Activated T-helper 2 cell treated with anti-CD3 and anti-CD28 coated beads, Interferon-gamma antibody, Interleukin-2, Interleukin-4, amounts not matched to agents 10 μg/mL and 5 μg/mL and 100 μg/mL, durations not matched to agents 14 hours and 24 hours and 36 hours (primary cell): ENCODE results near the gene CDH6. TPM values are rescaled to one million over a fixed set of nuclear protein-coding genes. Genes with fewer than 3 reads are reported as not detected.
"Not testable (repeated sequence)": the region's sequence is repeated elsewhere in the genome, so short reads cannot be mapped to it uniquely, and the experiment has no call there.

Experiments used
- DNase-seq: peaks from one replicate; pipeline ENCODE4 v3.0.0; 2021; ENCODE audit warnings: low spot score
- H3K27ac Mint-ChIP-seq: one replicate; pipeline ENCODE4 v1.8.0; 2021; ENCODE audit warnings: mixed read lengths
- H3K27me3 Mint-ChIP-seq: one replicate; pipeline ENCODE4 v1.8.0; 2021; ENCODE audit warnings: low read depth, mixed read lengths
- H3K36me3 Mint-ChIP-seq: one replicate; pipeline ENCODE4 v1.8.0; 2021; ENCODE audit warnings: low read depth, mixed read lengths
- H3K4me1 Mint-ChIP-seq: one replicate; pipeline ENCODE4 v1.8.0; 2021; ENCODE audit warnings: low read depth, mixed read lengths
- H3K4me3 Mint-ChIP-seq: one replicate; pipeline ENCODE4 v1.8.0; 2021; ENCODE audit warnings: low read depth, mild to moderate bottlenecking, moderate library complexity, mixed read lengths
- H3K9me3 Mint-ChIP-seq: one replicate; pipeline ENCODE4 v1.8.0; 2021; ENCODE audit warnings: mixed read lengths
- intact Hi-C: fragments of 100-400 bp; cut with micrococcal nuclease; formaldehyde crosslinking; loops from one replicate; pipeline ENCODE4 v1.15.1; 2023
- total RNA-seq: library from RNA; stranded (reverse); gene quantifications from 2 replicates; pipeline ENCODE4 v1.2.3, GENCODE V29; 2022

Gene CDH6
- total RNA-seq, 1 donor from 2014 or later = not detected

DNA sequence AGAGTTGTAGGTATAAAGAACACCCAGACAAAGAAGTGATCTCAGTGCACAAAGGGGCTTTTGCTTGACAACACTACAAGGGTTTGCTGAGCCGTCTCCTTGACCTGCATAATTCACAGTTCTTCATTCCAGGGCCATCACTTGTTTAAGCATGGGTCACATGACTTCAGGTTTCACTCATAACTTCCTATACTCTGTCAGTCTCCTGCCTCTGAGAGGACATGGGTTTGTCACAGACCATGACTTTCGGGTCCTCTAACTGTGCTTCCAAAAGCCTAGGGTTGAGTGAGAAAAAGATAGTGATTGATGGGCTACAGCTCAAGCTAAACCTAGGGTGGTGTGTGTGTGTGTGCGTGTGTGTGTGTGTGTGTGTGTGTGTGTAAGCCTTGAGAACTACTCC is 166.4 kb downstream of the CDH6 start:
- Mint-ChIP-seq H3K4me1 (no peaks in the 10 kb centered on the region), H3K36me3 (no peaks in the 10 kb centered on the region), H3K4me3 (no peak overlapping the region), H3K9me3 (peaks cover 3% of the 10 kb centered on the region), H3K27ac (no peak overlapping the region), H3K27me3 (no peaks in the 10 kb centered on the region)
- no peak for DNase-seq
- intact Hi-C loops = no loop called here

DNA sequence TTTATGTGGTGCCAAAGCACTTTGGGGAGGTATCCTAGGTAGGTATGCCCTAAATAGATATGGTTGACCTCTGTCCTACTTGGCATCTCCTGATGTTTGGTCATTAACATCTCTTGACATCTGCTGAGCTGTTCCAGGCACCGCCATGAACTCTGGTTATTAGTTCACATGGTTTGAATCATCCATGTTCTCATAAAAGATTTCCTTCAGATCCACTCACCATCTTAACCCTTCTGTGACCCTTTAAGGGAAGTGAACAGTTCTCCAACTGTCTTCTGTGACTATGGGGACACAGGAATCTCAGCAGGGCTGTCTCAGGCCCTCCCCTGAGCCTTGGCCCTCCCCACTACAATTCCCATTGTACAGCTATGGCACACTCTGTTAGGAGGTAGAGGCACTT is 167.7 kb downstream of the CDH6 start:
- H3K36me3 Mint-ChIP-seq = no peaks in the 10 kb centered on the region
- no peak overlapping the region for H3K4me3 Mint-ChIP-seq
- H3K9me3 Mint-ChIP-seq = peaks cover 4% of the 10 kb centered on the region
- intact Hi-C loops = no loop called here
- DNase-seq = no peak
- H3K27ac Mint-ChIP-seq = no peak overlapping the region
- H3K27me3 Mint-ChIP-seq = no peaks in the 10 kb centered on the region
- H3K4me1 Mint-ChIP-seq = no peaks in the 10 kb centered on the region

DNA sequence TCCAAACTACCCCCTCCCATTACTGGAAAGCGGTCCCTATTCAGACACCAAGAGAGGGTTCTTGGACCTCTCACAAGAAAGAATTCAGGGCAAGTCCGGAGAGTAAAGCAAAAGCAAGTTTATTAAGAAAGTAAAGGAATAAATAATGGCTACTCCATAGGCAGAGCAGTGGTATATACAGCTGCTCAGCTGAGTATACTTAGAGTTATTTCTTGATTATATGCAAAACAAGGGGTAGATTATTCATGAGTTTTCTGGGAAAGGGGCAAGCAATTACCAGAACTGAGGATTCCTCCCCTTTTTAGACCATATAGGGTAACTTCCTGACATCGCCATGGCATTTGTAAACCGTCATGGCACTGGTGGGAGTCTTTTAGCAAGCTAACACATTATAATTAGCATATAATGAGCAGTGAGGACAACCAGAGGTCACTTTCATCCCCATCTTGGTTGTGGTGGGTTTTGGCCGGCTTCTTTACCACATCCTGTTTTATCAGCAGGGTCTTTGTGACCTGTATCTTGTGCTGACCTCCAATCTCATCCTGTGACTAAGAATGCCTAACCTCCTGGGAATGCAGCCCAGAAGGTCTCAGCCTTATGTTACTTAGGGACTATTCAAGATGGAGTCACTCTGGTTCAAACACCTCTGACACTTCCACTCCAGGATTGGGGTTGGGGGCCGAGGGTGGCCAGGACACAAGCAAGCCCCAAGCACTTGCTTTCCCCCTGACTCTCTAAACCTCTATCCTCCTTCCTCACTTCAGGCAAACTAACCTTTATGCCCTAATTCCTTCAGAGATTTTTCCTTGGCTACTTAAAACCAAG is 168.4 kb downstream of the CDH6 start:
- H3K4me3 Mint-ChIP-seq, DNase-seq, H3K27ac Mint-ChIP-seq, H3K27me3 Mint-ChIP-seq, H3K36me3 Mint-ChIP-seq, intact Hi-C loops, H3K9me3 Mint-ChIP-seq, H3K4me1 Mint-ChIP-seq: not testable (repeated sequence)

DNA sequence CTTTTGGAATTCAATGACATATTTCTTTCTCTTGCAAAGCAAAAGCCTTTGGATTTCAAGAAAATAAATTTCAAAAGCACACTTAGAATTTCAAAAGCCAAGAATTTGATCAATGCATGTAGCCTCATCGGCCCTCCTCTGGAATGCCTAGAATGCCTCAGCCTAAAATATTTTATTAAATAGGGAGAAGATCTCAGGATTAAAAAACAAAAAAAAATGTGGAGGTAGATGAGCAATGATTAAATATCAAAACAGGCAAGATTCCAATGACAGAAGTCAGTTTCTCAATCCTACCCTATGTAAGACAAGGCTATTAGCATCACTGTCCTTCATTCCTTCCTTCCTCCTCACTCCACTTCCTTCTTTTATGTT is 169.0 kb downstream of the CDH6 start:
- intact Hi-C loops = no loop called here
- Mint-ChIP-seq H3K36me3 (no peaks in the 10 kb centered on the region), H3K27me3 (no peaks in the 10 kb centered on the region), H3K4me3 (no peak overlapping the region), H3K9me3 (peaks cover 4% of the 10 kb centered on the region), H3K4me1 (no peaks in the 10 kb centered on the region), H3K27ac (no peak overlapping the region)
- DNase-seq = no peak

DNA sequence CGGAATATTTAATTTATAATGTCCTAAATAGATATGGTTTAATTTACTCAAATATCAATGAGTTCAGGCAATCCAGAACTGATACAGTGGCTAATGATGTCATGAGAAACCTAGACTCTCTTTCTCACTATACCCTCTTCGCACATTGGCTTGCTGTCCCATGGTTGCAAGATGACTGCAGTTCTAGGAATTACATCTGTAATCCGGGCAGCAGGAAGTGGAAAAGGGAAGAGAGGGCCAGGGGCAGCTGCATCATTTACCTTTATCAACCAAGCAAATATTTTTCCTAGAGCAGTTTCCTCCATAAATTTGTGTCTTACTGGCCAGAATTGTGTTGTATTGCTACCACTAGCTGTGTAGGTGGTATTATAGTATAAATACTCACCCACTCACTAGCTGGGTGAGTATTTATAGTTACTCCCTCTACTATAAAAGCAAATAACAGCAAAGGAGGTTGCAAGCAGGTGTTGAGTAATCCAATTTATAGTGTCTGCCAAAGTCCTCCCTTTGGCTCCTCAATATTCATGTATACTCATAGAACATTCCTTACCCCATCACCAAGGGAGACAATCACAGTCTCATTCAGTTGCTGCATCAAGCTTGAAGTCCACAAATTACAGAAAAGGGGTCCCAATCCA is 169.6 kb downstream of the CDH6 start:
- no peak for DNase-seq
- Mint-ChIP-seq H3K27me3 (no peaks in the 10 kb centered on the region), H3K36me3 (no peaks in the 10 kb centered on the region), H3K9me3 (peaks cover 4% of the 10 kb centered on the region), H3K4me1 (no peaks in the 10 kb centered on the region), H3K4me3 (no peak overlapping the region), H3K27ac (no peak overlapping the region)
- intact Hi-C loops = no loop called here

DNA sequence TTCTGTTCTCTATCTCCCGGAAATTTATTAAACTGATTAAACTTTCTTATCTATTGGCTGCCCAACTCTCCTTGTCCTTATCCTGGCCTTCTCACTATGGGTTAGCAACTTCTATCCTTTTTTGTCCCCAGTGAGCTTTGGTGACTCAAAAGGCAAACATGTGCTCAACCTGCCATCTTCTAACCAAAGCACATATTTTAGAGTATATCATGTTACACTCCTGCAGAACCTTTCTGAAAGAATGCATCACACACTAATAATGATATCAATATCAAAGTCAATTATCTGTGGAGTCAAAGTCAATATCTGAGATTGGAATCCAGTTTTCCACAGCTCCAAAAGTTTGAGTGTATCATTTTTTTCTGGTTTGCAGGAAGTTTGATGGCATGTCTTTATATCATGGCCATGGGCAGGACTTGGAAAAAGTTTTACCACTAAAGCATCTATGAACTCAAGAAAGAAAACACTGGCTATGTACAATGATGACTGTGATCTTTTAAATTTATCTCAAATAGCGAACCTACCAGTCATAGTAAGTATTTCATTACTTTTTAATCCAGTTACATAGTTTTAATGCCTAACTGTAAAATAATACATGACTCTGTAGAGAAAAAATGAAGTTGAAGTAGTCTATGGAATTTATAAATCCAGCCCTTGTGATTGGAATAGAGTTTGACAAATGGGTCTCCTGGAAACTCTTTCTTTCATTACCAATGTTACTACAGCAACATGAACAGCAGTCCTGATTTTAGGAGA is 171.6 kb downstream of the CDH6 start:
- no peak overlapping the region for H3K27ac Mint-ChIP-seq
- intact Hi-C loops = no loop called here

DNA sequence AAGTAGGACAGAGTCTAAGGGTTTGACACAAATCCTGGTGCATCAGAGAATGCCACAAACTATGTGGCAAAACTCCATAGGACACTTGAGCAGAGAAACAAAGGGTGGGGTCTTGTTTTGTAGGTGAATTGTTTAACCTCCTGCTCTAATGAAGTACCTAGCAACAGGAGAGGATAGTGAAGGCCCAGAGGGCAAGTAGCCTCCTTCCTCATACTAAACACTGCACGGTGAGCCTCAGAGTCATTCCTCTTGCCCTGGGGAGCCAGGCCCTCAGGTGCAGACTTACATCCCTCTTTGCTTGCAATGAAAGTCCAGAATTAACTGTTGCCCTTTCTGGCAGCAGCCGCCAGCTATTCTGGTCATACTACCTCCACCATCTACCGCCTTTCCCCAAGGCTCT is 172.3 kb downstream of the CDH6 start:
- DNase-seq = no peak
- Mint-ChIP-seq H3K36me3 (no peaks in the 10 kb centered on the region), H3K4me3 (no peak overlapping the region), H3K27me3 (no peaks in the 10 kb centered on the region), H3K27ac (no peak overlapping the region), H3K9me3 (peaks cover 4% of the 10 kb centered on the region), H3K4me1 (no peaks in the 10 kb centered on the region)
- intact Hi-C loops = no loop called here

More for the DNA sequence above, 171.6 kb downstream of the CDH6 start:
- Mint-ChIP-seq H3K27me3 (no peaks in the 10 kb centered on the region), H3K4me3 (no peak overlapping the region), H3K9me3 (peaks cover 4% of the 10 kb centered on the region), H3K36me3 (no peaks in the 10 kb centered on the region), H3K4me1 (no peaks in the 10 kb centered on the region)
- no peak for DNase-seq

DNA sequence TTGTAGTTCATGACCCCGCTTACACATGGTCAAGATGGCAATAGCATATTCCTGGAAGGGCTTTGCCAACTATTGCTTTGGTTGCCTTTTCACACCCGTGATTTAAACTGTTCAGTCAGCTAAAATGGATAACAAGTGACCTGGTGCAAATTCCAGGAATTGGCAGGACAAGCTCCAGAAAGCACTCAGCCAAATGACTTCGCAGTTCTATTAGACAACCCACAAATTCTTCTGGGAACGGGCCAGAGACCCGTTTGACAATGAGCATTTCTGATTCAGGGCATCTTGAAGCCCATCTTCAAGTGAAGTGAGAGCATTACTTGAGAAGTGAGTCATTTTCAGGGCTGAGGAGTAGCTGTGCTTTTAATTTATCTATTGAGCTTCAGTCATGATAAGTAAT is 173.5 kb downstream of the CDH6 start:
- DNase-seq = no peak
- Mint-ChIP-seq H3K27ac (no peak overlapping the region), H3K27me3 (no peaks in the 10 kb centered on the region), H3K4me1 (no peaks in the 10 kb centered on the region), H3K9me3 (peaks cover 4% of the 10 kb centered on the region), H3K36me3 (no peaks in the 10 kb centered on the region), H3K4me3 (no peak overlapping the region)
- intact Hi-C loops = no loop called here

DNA sequence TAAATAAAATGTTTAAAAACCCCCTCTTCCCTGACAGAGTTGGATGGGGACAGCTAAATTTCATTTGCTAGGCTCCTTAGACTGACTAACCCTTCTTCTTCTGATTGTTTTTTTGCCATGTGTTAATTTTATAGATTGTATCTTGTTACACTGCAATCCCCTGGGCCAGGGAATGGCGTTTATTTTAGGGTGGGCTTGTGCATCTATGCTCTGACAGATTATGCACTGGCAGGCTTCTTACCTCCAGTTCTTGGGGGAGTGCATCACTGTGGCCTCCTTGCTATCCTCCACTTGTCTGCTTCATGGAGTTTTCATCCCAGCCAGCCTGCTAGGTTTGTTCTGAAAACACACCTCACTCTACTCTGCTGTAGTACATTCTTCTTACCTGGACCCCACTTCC is 178.6 kb downstream of the CDH6 start:
- intact Hi-C loops = no loop called here
- Mint-ChIP-seq H3K36me3 (no peaks in the 10 kb centered on the region), H3K9me3 (no peaks in the 10 kb centered on the region), H3K4me1 (no peaks in the 10 kb centered on the region), H3K4me3 (no peak overlapping the region), H3K27me3 (no peaks in the 10 kb centered on the region), H3K27ac (no peak overlapping the region)
- DNase-seq = no peak

DNA sequence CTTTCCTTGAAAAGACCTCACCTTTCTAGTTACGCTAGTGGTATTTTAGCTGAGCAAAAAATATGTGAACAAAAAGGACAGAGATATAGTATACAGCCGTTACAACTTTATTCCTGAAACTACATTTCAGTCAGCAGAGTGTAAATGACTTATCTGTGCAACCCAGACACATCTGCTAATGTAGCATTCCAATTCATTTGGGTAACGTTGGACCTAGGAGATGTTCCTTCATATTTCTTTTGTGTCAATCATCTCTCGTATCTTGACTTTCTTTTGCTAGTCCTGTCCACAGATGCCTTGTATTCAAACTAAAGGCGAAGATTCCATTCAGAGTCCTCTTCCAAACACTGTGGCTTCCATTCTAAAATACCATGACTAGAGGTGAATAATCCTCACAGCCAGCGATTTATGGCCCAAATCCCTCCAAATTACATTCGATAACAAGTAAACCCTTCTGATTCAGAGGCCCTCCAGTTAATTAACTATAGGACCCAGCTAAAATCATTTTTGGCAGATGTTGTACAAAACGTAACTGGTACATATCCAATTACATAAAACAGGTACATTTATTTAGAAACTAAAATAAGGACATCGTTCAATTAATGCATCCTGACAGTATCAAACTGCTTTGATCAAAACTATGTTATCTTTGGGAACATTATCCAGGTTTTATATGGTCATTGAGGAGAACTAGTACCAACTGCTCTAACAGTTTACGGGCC is 182.7 kb downstream of the CDH6 start:
- H3K27ac Mint-ChIP-seq = no peak overlapping the region
- intact Hi-C loops = no loop called here
- H3K36me3 Mint-ChIP-seq = no peaks in the 10 kb centered on the region
- no peak overlapping the region for H3K4me3 Mint-ChIP-seq
- no peaks in the 10 kb centered on the region for H3K27me3 Mint-ChIP-seq
- no peaks in the 10 kb centered on the region for H3K4me1 Mint-ChIP-seq
- no peaks in the 10 kb centered on the region for H3K9me3 Mint-ChIP-seq
- no peak for DNase-seq

DNA sequence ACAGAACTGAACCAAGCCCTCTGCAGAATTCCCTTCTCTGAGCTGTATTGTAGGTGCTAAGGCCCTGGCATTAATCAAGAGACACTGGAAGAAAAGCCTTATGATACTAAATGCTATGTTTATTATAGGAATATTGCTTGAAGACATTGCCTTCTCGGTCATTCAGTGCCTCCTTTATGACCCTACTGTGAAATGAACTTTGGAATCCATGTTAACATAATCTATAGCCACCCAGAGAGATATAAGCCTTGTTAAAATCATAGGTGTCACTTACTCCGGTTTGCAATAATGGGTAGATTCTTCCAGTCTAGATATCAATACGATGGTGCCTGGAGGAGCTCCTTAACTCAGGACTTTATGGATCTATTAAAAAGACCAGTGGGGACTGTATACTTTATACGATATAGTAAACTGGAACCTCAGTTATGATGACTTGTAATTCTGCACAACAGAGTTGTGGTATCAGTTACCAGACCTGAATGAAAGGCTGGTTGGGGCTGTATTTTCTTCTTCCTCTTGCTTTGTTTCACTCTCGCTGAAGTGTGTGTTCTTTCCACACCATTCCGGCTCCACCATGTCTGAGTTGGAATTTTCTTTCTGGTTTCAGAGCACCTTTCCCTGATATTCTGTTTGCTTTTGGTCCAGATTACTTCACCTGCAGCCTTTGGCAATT is 183.9 kb downstream of the CDH6 start:
- Mint-ChIP-seq H3K4me3 (no peak overlapping the region), H3K36me3 (no peaks in the 10 kb centered on the region), H3K27ac (no peak overlapping the region), H3K9me3 (no peaks in the 10 kb centered on the region), H3K27me3 (no peaks in the 10 kb centered on the region), H3K4me1 (no peaks in the 10 kb centered on the region)
- DNase-seq = no peak
- intact Hi-C loops = no loop called here

DNA sequence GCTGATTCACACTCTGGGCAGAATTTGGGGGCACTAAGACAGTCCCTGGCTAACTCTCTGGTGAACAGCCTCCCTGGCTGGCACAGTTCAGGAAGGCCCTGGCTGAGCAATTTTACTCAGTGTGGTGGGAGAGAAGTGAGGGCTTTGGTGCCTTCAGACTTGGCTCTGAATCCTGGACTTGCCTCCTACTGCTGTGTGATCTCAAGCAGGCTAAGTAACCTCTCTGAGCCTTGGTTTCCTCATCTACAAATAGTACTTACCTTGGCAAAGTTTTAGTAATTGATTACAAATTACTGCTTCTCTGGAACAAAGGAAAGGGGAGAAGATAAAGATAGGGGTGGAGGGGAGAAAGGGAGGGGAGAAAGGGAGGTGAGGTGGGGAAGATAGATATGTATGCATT is 184.7 kb downstream of the CDH6 start:
- Mint-ChIP-seq H3K36me3 (no peaks in the 10 kb centered on the region), H3K9me3 (no peaks in the 10 kb centered on the region), H3K4me1 (no peaks in the 10 kb centered on the region), H3K27ac (no peak overlapping the region), H3K4me3 (no peak overlapping the region), H3K27me3 (peaks cover 1% of the 10 kb centered on the region)
- no peak for DNase-seq
- intact Hi-C loops = no loop called here
